Stimulated activated CD8-positive, alpha-beta memory T cell treated with anti-CD3 and anti-CD28 coated beads, Interleukin-12 subunit alpha, Interleukin-12 subunit beta, amount 100 ng/mL, for 1 hour (primary cell): Measurements from ENCODE around the gene C6orf136.

Experiments
- DNase-seq: peaks from one replicate; pipeline ENCODE4 v3.0.0-alpha.2; 2020; ENCODE audit warnings: low read depth

Gene C6orf136

DNA sequence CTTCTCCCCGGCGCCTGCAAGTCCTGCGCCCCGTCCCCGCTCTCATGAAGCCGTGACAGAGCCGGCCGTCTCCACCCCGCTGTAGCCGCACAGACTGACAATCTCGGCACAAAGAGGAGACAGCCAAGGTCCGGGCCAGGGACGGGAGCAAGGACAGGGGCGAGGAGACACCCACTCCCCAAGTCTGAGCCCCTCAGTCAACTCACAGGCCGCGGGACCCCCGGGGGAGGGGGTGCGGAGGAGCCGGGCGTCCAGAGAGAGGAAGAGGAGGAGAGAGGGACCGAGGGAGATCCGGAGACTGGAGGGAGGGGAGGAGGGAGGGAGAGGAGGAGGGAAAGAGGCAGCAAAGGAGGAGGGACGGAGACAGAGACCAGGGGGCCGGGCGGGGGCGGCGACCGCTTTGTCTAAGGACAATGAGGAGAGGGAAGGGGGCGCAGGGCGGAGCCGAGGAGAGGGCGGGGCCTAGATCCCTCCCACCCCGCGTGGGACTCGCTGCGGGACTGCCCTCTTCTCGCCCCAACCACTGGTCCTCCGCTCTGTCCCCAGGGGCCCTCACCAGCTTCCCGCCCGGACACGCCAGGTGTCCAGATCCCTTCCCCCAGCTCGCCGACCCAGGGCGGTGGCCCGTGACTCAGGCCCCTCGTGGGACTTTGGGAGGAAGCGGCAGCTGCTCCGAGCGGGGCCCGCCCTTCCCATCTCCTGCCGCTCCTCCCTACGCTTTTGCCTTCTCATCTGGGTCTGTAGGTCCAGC is 40.1 kb downstream of the C6orf136 start:
- peak; percentile 55 for DNase-seq

DNA sequence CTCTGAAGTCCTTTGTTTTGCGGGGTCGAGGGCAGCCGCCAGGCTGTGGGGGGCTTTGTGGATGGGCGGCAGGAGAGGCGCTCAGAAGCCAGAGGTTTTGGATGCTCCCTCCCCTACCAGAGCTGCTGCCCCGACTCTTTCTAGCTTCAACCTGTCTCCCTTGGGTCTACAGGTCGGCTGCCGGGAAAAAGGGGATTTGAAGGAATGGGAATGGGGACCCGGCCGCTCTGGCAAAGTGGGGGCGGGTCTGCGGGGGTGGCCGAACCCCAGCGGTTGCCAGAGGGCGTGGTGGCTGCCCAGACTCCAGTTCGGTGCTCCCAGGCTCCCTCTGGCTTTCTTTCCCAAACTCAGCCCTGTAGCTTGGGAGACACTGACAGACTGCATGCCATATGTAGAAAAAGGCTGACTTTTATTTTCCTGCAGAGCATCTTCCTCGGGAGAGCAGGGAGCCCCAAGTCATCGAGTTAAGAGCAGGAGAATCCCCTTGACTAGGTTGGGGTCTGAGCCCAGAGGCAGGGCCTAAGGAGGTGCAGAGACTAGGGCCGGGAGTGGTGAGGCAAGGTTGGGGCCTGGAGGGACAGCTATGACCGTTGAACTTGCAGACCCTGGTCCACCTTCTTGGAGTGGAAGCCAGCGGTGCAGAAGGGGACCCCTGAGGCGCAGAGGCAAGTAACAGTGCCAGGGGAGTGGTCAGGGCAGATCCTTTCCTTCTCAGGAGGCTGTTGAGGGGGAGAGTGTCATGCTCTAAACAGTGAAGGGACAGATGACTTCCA is 40.9 kb downstream of the C6orf136 start:
- DNase-seq, result no peak

DNA sequence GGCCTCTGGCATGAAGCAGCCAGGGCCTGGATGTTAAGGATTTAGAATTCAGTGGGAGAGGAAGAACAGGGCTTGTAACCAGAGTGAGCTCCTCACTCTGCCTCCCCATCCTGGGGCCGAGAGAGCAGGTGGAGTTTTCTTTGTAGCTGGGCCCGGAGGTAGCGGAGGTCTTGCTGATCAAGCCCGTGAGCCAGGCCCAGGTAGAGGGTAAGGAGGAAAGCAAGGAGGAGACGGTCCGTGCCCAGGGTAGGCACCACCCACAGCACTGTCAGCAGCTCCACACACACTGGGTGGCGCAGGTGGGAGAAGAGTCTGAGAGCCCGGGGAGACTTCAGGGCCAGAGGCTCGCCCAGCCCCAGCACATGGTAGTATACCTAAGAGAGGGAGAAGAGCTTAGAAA is 41.6 kb downstream of the C6orf136 start:
- DNase-seq, result no peak

DNA sequence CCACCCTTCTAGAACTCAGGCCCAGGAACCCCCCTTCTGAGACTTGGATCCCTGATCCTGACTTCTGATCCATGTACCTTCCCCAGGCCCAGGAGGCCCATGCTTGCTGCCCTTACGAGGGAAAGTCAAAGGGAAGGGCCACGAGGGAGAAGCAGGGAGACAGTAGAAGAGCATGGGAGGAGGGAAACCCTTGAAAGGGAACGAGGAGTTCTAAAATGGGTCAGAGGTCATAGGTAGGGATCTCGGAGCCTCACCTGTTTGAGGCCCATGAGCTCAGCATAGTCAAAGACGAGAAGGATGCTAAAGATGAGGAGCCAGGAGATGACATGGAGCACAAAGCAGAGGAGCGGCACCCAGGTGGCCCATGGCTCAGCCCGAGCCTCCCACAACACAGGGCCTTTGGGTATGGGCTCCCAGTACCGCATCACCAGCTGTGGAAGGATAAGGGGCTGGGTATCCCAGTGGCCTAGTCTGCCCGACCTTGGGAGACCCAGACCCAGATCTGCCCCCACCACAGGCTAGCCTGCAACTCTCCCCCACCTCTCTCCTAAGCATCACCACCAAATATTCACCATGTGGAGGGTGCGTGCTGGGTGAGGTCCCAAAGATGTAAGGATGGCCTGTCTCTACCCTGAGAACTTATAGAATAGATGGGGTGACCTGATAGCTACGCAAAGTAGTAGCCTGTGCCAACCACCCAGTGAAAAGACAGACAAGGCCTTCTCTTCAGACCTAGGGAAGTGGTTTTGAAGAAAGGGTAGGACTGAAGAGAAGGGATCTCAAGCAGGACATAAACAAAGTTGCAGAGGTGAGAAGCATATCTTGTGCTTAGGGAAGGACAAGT is 42.3 kb downstream of the C6orf136 start:
- DNase-seq, result no peak

DNA sequence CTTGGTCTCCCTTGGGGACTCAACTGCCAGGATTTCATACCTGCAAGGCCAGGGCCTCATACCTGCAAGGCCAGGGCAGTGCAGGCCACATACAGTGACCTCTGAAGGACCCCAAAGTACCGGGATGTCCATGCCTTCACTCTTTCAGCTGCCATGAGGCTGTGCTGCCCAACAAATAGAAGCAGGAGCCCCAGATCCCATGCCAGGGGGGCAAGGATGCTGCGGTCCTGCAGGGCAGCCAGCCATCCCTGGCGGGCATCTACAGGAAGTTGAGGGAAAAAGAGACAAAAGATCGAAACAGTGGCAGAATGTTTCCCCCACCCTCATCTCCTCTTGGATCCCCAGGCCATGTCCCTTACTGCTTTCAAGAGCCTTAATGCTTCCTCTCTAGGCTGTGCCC is 43.1 kb downstream of the C6orf136 start:
- no peak for DNase-seq

DNA sequence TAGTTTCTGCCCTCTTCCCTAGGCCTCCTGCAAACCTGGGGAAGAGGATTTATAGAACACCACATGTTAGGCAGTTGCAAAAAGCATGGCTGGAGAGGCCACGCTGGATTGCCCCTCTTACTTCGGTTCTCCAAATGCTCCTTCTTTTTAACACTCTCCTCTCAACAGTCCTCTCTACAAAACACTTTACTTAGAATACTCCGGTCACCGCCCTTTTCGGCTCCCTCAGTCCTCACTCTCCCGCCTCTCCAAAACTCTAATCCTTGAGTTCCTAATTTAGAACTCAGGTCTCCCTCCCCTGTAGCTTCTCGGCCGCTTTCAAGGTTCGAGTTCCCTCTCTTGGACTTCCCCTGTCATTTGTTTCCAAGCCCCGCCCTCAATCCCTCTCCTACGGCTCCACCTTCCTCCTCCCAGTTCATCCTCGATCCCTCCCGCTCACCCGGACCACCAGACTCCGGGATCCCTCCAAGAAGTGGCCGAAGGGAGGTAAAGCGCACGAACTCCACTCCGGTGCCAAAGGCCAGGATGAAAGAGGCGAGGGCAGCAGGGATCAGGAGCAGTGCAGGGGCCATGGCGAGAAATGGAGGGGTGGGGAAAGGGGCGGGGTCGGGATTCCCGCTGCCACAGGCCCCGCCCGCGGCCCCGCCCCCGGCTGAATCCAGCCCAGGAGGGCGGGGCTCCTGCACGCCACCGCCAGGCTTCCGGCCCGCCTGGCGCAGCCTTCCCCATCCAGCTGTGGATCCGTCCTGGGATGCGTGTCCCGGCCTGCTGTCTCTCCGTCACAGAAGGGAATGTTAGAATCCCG is 43.7 kb downstream of the C6orf136 start, which contains the start of gene NRM:
NRM (minus strand) TSS at position 582 of the 805 bp plus-strand sequence; CDS start at position 572, 10 bp downstream.
- DNase-seq, result peak; percentile 47

DNA sequence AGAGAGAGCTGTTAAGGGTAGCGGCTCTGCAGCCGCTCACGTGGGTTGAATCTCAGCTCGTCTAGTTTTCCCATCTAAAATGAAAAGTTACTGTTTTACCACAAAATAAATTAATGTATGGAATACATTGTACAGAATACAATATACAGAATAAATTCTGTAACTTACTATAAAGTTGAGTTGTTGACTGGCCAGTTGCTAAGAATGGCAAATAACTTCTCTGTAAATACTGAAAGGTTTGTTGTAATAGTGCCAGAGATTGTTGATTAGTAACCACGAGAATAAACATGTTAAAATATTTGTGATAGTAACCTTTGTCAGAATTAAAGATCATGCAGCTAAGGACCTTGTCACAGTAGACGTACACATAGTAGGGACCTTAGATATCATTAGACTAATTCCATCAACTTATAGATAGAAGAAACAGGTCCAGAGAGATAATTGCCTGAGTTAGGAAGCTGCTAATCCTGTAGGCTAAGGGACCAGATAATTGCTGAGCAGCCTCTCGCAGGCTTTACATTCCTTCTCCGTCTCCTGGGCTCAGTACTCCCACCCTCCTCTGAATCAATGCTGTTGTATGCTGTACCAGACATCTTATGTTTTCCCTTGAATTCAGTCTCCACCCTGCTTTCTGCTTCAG is 44.4 kb downstream of the C6orf136 start:
- DNase-seq, result no peak

DNA sequence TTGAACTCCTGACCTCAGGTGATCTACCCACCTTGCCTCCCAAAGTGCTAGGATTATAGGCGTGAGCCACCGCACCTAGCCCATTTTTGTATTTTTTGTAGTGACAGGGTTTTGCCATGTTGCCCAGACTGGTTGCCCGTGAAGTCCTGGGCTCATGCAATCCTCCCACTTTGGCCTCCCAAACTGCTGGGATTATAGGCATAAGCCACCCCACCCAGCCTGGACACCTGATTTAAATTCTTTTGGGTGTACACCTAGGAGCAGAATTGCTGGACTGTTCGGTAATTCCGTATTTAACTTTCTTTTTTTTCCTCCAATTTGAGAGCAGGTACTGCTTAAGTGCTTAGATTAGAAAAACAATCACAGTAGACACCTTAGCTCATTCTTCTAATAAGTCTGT is 49.5 kb downstream of the C6orf136 start:
- no peak for DNase-seq

DNA sequence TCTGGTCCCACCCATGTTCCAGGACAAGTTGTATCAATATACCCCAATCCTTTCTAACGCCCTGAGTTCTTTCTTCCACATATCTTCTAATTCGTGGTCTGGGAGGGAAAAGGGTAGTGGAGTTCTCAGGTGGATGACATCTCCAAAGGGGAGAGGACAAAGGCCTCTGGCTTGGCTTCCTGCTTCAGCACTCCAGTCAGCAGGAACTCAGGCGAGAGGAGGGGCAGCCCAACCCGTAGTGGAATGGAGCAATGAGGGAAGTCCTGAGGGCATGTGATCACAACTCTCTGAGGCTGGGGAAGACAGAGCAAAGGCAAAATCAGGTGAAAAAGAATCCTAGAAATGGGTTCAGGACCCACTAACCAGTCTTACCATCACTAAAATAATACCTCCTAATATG is 53.4 kb downstream of the C6orf136 start:
- DNase-seq, result no peak
